T-helper 9 cell (primary cell): ENCODE results near the gene B9D1.

Experiments used
- DNase-seq: peaks from one replicate; pipeline ENCODE4 v3.0.0-alpha.2; 2020
- total RNA-seq, 2 donors: gene quantifications; one replicate each; lab custom pipeline; 2026; lab: John Stamatoyannopoulos, UW

Gene B9D1
- total RNA-seq, result 0.84 to 1.2 reads per million in 2 donors

DNA sequence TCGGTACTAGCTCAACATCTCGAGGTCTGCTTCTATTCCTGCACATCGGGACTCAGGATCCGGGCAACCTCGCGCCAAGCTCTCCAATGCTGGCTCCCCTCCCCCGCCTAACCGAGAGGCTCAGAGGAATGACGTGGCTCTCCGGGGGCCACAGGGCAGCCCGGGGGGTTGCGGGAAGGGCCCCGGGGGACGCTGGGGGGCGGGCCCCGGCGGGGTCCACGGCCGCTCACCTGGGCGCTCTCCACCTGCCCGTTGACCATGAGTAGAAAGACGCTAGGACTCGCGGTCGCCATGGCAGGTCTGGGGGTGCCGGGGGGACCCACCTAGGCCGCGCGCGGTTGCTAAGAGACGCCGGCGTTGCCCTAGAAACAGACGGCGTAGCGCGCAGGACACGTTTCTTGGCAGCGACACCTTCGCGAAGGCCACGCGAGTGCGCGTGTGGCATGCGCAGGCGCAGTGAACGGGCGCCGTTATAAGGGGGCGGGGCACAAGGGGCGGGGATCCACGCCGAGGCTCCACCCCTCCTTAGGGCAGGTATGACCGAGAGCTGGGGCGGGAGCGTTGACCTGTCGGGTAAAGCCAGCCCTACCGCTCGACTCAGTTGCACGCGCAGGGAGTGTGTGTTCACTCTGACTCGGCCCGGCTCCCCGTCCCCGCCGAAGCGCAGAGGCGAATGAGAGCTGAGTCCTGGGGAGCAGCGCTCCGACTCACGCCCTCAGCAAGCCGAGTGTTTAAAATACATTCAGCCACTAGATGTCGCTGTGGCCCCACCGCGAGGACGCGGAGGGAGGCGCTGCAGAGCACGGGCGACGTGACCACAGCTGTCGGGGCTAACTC lies at the start of gene B9D1:
Gene B9D1 (minus strand): TSS at position 447 of the 837 bp plus-strand sequence. CDS start 154 bp downstream, at position 293.
- peak; percentile 92 for DNase-seq

DNA sequence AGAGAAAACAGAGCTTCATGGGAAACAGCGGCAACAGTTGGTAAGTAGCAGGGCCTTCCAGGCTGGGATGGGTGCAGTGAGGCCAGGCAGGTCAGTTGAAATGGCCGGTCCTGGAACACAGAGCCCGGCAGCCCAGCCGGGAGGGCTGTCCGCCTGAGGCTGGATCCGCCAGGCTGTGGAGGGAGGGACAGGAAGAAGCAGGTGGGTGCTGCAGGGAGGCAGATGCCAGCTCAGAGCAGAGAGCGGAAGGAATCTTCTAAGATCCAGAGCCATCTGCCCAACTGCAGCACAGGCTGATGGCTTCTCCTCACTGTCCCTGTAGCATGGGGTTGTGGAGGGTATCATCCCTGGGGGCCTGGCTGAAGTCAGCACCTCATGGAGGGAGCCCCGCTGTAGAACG lies 49.1 kb upstream of the B9D1 start:
- DNase-seq, result no peak

GRCh38 chr17:19410875-19411620 lies 48.5 kb upstream of the B9D1 start, which contains the start of gene RNF112:
TSS of gene RNF112 (plus strand) at chr17:19411232. CDS start at chr17:19411409, 177 bp downstream.
- no peak for DNase-seq

- DNase-seq, result no peak
Observed at GRCh38 chr17:19410091-19410490, 47.6 kb upstream of the B9D1 start.

DNA sequence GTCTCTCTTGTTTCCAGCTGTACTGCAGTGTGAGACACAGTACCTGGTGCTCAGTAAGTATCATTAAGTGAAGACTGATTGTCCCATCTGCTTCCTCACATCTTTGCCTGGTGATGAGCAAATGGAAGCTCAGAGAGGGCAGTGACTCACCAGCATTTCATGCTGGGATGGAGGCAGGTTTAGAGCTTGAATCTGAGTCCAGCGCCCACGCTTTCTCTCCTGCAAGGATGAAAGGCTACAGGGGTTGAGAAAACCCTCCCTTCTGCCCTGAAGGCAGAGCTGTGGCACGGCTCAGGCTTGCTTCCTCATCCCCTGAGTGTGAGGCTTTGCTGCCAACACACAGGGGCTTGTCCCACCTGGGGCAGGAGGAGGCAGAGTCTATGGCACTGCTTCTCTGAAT lies 47.0 kb upstream of the B9D1 start:
- DNase-seq, result no peak

DNA sequence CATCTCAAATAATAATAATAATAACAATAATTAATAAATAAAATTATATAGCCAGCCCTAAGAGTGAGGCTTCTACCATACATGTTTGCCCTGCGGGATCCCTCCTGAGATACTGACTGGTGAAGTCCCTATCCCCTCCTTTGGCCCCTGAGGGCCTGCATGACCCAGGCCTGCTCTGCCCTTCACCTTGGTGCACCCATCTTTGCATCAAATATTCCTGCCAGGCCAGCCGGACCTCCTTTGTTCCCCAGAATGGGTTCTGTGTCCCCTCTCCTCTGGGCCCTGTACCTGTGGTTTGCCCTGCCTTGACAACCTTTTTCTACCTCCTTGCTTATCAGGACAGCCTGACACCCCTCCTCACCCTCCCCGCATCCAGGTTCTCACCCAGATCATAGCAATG lies 46.5 kb upstream of the B9D1 start:
- DNase-seq, result no peak

- no peak for DNase-seq
Observed at GRCh38 chr17:19408346-19408710, 45.8 kb upstream of the B9D1 start.

GRCh38 chr17:19407601-19408345 lies 45.2 kb upstream of the B9D1 start:
- DNase-seq, result no peak

DNA sequence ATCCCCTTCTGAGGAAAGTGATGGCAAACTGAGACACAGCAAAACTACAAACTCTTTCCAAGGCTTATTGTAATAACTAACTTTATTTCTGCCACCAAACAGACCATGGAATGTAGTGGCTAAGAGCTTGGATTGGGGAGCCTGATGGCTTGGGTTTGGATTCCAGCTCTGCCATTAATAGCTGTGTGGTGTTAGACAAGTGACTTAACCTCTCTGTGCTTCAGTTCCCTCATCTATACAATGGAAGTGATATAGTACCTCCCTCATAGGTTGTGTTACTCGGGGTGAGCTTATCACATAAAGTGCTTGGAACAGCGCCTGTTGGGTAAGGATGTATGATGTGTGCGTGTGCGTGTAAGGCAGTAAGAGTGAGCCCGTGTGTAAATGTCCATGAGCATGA lies 42.6 kb upstream of the B9D1 start:
- DNase-seq, result no peak

DNA sequence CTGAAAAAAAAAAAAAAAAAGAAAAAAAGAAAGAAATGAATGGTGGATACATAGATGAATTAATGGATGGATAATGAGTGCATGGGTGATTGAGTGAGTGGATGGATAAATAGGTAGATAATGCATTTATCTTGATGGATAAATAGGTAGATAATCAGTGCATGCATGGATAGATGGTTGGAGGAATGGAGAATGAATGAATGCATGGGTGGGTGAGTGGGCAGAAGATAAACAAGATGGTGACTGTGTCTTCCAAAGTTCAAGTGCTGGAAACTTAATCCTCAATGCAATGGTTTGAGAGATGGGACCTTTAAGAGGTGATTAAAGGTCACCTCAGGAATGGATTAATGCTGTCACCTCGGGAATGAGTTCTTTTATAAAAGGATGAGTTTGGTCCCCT lies 41.7 kb upstream of the B9D1 start:
- no peak for DNase-seq

- no peak for DNase-seq
Observed at GRCh38 chr17:19403021-19403420, 40.5 kb upstream of the B9D1 start.

DNA sequence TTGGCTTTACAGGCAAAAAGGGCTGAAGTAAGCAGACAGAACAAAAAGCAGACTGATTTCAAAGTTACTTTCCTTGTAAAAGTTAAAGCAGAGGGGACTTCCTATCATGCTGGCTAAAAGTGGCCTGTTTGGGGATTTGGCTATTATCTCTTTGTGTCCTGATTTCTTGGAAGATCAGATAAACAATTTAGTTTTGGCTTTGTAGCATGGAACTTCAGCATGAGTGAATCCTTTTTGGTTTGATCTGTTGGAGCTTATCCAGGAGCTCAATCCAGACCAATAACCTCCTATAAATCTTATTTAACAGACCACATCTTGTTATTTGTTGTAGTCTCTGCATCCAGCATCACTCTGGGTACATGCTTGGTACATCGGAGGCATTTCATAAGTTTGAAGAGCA lies 39.6 kb upstream of the B9D1 start:
- DNase-seq, result no peak

GRCh38 chr17:19401321-19402010 lies 38.9 kb upstream of the B9D1 start:
- DNase-seq, result no peak

GRCh38 chr17:19399750-19400450 lies 37.4 kb upstream of the B9D1 start:
- DNase-seq, result no peak

- no peak for DNase-seq
Observed at GRCh38 chr17:19398301-19399181, 36.0 kb upstream of the B9D1 start.

GRCh38 chr17:19397556-19398041 lies 35.1 kb upstream of the B9D1 start:
- no peak for DNase-seq

GRCh38 chr17:19392303-19392702 lies 29.8 kb upstream of the B9D1 start:
- DNase-seq, result no peak

- no peak for DNase-seq
Observed at GRCh38 chr17:19391432-19391831, 28.9 kb upstream of the B9D1 start.

DNA sequence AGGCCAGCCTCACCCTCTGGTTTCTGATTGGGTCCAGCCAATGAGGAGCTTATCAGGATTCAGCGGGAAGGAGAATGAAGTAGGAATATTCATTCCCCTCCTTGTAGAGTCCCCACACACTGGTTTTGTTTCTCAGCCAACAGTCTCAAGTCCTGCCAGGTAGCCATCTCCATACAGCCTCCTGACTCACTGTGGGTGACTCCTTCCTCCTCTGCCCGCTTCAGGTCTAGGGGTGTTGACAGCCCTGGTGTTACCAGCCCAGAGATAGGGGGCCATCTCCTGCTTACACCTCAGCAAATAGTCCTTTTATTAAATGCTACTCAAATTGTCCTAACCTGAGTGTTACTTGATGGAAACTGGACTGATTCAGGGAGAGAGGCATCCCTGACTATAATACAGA lies 28.4 kb upstream of the B9D1 start:
- DNase-seq, result no peak
